IPS DF 4.7 (cell line): Measurements from ENCODE around the gene HARS1.
"Not testable (repeated sequence)": the region's sequence is repeated elsewhere in the genome, so short reads cannot be mapped to it uniquely, and the experiment has no call there.

Experiments
- DNase-seq: peaks from one replicate; pipeline ENCODE4 v3.0.0-alpha.2; 2013; ENCODE audit warnings: low spot score; ENCODE audit errors: extremely low read depth

Gene HARS1, protein sequence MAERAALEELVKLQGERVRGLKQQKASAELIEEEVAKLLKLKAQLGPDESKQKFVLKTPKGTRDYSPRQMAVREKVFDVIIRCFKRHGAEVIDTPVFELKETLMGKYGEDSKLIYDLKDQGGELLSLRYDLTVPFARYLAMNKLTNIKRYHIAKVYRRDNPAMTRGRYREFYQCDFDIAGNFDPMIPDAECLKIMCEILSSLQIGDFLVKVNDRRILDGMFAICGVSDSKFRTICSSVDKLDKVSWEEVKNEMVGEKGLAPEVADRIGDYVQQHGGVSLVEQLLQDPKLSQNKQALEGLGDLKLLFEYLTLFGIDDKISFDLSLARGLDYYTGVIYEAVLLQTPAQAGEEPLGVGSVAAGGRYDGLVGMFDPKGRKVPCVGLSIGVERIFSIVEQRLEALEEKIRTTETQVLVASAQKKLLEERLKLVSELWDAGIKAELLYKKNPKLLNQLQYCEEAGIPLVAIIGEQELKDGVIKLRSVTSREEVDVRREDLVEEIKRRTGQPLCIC

DNA sequence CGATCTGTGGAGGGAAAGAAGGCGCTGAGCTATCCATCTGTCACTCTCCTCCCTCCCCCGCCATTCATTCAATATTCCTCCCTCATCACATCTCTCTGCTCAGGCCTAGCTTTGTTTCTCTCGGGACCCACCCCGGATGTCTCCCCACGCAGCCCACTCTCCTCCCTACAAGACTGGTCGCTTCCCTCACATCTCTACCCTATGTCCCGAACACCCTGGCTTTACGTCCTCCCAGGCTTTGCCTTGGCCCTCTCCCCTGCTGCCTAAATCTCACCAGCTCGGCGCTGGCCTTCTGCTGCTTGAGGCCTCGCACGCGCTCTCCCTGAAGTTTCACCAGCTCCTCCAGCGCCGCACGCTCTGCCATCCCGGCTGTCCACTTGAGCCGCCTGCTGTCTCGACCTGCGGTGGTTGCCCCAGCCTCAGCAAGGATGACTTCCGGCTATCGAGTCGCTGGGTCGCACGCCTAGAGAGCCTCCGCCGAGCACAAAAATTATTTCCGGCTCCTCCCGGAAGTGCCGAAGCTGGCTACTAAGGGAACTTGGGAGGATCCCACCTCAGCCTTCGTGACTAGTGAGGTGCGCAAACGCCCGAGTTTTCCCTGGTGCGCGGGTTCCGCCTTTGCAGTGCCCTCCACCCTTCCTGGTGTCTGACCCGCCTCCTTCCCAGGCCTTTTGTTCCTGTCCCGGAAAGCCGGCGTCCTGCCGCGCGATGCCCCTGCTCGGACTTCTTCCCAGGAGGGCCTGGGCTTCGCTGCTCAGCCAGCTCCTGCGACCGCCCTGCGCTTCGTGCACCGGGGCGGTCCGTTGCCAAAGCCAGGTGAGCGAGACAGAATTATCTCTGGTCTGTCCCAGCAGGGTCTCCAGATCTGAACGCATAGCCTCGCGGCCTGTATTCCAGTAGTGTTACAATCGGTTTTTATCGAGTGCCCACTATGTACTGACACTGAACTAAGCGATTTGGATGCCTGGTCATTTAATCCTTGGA lies at the start of gene HARS1, which contains the start of gene HARS2:
Gene HARS1, minus strand, starts transcription at position 430 of the 984 bp plus-strand sequence. Its CDS starts 66 bp downstream, at position 364.
Gene HARS2, plus strand, starts transcription at position 515 of the 984 bp plus-strand sequence. Its CDS starts 194 bp downstream, at position 709.
- DNase-seq = peak; percentile 68

DNA sequence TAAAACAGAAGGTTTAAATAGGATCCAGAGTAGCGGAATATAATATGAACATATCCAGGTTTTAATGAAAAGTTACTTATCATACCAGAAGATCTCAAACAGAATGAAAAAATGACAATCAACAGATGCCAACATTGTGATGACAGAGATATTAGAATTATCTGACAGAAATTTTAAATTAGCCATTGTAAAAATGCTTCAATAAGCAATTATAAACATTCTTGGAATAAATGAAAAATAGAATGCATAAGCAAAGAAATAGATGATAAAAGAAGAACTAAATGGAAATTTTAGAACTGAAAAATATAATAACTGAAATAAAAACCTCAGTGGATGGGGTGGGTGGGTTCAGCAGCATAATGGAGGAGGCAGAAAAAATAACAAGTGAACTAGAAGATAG lies 46.3 kb upstream of the HARS1 start:
- no peak for DNase-seq

DNA sequence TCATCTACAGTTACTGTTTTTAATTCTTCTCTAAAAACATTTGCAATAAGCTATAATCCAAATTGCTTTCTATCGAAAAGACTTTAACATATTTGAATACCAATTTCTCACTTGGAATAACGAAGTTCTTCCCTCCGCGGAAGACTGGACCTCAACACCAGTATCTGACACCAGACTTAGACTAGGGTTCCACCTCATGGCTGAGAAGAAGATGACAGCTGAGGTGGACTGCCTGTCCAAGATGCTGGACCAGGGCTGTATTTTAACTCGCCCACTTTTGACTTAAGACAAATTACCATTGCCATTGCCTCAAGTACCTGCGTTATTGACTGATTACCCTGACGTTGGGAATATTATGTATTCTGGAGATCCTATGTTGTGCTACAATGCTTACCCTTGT lies 43.2 kb upstream of the HARS1 start:
- DNase-seq = no peak

DNA sequence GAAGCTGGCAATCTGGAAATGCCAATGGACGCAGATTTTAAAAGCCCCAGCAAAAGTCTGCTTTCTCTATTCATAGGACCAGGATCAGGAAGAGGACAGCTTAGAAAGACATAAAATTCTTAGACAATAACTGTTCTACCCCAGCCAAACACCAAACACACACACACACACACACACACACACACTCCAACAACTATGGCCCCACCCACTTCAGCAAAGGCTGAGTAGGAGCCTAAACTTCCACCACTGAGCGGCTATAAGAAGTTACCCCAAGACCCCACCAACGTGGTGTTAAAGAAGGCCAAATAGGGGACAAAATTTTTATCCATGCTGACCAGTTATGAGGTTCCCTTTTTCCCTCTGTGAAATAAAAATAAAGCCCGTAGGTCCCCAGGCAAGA lies 41.9 kb upstream of the HARS1 start:
- DNase-seq = no peak

DNA sequence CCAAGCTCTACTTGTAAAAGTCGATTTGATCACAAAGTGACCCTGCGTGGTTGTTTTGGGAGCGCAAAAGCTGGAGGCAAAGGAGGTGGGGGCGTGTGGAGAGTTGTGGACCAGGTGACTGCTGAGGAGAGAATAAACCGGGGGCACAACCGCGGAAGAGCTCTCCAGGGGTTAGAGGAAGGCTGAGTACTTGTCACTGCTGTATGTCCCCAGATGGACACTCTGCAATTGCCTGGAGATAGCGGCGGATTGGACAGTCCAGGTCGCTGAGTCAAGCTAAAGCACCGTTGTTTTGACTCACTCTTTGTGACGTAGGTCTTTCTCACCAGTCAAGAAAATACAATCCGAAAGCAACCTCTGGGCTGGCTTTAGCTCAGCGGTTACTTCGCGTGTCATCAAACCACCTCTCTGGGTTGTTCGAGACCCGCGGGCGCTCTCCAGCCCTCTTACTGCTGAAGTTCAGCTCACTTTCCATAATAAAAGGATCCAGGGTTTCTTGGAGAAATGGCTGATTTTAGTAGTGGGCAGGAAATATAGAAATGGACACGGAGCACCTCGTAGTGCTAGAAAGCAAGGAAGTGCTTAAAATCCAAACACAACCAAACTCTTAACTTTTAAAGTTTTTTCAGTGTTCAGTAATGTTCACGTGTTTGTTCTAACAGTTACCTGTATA lies 34.8 kb upstream of the HARS1 start:
- DNase-seq = peak; percentile 51

DNA sequence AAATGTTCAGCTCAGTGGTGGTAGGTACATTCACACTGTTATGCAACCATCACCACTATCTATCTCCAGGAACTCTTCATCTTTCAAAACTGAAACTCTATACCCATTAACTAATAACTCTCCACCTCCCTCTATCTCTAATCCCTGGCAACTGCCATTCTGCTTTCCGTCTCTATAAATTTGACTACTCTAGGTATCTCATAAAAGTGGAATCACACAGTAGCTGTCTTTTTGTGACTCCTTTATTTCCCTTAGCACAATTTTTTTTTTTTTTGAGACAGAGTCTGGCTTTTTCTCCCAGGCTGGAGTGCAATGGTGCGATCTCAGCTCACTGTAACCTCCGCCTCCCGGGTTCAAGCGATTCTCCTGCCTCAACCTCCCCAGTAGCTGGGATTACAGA lies 30.2 kb upstream of the HARS1 start:
- not testable (repeated sequence) for DNase-seq

DNA sequence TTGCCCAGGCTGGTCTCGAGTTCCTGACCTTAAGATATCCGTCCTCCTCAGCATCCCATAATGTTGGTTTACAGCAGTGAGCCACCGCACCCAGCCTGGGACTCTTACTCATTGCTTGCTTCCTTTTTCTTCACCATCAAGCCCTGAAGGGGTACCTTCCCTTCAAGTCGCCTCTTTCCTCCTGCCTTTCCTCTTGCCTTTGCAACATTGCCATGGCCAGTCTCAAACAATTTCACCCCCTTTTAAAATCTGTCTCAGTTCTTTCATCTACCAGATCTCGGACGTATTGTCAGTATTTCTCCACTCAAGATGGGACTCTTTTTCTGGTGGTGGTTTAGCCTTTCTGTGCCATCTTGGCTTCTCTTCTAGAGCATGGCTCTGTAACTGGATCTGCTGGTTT lies 29.6 kb upstream of the HARS1 start:
- DNase-seq = not testable (repeated sequence)

DNA sequence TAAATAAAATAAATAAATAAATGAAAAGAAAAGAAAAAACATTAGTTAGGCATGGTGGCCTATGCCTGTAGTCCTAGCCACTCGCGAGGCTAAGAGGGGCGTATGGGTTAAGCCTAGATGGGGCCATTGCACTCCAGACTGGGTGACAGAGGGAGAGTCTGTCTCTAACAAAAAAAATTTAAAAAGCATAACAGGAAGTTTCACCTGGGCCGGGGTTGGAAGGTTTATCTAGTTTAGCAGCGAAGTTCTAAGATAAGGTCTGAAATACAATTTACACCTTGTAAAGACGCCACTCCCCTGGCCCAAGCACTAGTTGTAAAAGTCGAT lies 27.1 kb upstream of the HARS1 start:
- no peak for DNase-seq

DNA sequence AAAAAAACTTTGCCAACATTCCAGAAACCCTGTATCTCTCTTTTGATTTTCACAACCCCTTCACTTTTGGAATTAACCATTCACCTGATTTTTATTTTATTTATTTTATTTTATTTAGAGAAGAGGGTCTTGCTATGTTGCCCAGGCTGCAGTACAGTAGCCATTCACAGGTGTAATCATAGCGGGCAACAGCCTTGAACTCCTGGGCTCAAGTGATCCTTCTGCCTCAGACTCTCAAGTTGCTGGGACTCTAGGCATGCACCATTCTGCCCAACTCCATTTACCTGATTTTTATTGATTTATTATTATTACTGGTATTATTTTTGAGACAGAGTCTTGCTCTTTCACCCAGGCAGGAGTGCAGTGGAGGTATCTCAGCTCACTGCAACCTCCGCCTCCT lies 25.1 kb upstream of the HARS1 start:
- not testable (repeated sequence) for DNase-seq

DNA sequence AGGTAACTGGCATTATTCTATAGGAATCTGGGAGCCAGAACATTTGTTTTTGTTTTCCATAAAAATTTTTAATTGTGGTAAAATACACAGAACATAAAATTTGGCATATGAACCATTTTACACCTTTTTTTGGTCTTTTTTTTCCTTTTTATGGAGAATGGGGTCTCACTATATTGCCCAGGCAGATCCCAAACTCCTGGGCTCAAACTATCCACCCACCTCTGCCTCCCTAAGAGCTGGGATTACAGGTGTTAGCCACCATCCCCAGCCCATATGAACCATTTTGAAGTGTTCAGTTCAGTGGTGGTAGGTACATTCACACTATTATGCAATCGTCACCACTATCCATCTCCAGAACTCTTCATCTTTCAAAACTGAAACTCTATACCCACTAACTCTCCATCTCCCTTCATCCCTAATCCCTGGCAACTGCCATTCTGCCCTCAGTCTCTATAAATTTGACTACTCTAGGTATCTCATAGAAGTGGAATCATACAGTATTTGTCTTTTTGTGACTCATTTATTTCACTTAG lies 22.5 kb upstream of the HARS1 start:
- DNase-seq = no peak

DNA sequence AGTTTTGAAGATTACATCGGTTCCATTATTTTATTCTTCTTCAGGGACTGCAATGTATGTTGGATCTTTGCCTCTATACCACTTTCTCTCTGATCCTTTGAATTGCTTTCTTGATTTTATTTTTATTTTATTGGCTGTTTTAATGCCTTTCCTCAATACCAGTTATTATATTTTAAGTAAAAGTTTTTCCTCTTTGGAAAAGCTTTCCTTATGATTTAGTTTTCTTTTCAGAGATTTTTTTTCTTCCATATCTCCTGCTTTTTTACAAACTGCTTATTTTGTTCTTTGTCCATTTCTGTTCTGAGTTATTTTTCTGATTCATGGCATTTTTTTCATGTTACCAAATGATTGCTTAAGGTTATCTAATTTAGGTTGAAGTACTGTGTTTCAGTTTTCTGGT lies 20.6 kb upstream of the HARS1 start:
- DNase-seq = no peak

DNA sequence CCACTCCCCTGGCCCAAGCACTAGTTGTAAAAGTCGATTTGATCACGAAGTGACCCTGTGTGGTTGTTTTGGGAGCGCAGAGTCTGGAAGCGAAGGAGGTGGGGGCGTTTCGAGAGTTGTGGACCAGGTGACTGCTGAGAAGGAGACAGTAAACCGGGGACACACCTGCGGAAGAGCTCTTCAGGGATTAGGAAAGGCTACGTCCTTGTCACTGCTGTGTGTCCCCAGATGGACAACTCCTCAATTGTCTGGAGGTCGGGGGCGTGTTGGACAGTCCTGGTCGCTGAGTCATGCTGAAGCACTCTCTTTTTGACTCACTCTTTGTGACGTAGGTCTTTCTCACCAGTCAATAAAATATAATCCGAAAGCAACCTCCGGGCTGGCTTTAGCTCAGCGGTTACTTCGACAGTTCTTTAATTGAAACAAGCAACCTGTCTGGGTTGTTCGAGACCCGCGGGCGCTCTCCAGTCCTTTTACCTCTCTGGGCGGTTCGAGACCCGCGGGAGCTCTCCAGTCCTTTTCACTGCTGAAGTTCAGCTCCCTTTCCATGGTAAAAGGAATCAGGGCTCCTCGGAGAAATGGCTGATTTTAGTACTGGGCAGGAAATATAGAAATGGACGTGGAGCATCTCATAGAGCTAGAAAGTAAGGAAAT lies 19.9 kb upstream of the HARS1 start:
- DNase-seq = no peak

DNA sequence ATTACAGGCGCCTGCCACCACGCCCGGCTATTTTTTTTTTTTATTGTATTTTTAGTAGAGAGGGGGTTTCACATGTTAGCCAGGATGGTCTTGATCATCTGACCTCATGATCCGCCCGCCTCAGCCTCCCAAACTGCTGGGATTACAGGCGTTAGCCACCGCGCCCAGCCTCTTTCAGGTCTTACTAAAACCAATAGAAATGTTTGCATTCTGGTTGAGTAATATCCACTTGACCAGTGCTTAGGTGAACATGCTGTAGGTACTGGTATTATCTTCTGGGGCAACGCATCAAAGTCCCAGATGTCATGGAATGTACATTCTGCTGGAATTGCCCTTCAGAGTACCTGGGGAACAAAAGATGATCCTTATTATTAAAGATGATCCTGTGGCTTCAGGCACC lies 17.6 kb upstream of the HARS1 start:
- not testable (repeated sequence) for DNase-seq

DNA sequence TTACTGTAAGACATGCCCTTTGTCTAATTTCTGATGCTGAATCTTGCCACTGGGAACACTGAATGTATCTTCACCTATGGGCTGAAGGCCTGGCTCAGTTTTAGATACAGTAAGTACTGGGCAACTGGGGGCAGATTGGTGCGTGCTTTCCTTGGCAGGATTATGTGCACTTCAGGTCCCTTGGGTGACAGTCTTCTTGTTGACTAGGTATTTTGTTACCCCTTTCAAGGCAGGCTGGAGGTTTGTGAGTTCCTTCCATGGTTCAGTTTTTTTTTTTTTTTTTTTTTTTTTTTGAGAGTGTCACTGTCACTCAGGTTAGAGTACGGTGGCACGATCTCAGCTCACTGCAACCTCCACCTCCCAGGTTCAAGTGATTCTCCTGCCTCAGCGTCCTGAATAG lies 16.6 kb upstream of the HARS1 start:
- DNase-seq = no peak

DNA sequence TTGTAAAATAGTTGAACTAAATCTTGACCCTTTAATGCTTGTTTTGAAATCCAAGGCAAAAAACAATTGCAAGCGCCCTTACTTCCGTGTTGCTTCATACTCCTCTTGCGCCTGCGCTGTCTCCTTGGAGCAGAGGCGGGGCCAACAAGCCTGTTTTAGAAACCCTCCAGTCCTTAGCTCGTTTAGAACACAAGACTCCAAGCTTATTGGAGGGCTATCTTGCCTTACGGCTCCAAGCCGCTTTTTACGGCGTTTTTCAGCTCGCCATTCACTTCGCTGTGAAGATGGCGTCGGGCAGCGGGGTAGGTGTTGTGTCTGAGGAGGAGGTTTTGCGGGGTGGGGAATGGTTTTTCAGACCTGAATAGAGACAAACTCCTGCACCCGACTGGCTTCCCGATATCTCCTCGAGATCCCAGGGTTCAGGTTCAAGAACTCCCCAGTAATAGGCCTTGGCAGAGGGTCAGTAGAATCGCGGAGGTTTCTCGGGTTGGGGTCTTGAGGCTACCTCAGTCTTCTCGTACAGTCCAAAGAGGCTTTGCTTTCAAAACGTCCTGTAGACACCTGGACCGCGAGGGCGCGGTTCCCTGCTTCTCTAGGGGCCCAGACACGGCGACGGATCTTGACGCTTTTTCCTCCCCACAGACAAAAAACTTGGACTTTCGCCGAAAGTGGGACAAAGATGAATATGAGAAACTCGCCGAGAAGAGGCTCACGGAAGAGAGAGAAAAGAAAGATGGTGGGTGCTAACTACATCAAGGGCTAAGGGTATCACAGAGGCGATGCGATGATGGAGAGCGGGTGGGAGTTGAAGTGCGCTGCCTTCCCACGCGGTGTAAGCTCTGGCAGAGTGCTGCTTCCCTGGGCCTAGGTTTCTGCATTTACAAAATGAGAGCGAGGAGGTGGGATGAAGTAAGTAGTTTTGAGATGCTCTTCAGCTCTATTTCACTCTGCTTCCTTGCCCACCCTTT lies 9.3 kb upstream of the HARS1 start, which contains the start of gene ZMAT2:
Gene ZMAT2, plus strand, starts transcription at position 271 of the 968 bp plus-strand sequence. Its CDS starts 14 bp downstream, at position 285.
- peak; percentile 88 for DNase-seq

DNA sequence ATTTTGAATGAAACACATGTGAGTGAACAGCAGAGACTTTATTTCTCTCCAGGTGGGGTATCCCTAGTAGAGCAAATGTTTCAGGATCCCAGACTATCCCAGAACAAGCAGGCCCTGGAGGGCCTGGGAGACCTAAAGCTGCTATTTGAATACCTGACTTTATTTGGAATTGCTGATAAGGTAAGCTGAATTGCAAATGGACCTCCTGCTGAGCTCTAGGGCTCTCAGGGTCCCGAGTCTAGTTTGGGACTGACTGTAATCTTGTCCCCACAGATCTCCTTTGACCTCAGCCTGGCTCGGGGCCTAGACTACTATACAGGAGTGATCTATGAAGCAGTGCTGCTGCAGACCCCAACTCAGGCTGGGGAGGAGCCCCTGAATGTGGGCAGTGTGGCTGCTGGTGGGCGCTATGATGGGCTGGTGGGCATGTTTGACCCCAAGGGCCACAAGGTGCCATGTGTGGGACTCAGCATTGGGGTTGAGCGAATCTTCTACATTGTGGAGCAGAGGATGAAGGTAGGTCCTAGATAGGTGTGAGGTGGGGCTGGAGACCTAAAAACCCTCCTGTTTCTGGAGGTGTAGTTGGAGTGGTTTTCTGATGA lies 5.8 kb upstream of the HARS1 start:
- DNase-seq = no peak

DNA sequence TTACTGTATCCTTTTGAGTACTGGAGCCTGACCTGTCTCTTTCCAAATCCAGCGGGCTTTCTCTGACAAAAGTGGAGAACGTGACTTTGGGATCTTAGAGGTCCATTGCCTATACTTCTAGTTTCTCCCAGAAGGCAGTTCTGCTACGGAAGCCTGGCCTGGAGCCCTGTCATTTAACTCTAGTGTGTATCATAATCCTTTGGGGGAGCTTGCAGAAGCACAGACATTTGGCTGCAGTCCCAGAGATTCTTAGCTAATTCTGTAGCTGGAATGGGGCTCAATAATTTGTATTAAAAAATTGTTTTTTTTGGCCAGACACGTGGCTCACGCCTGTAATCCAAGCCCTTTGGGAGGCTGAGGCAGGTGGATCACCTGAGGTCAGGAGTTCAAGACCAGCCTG lies 3.1 kb upstream of the HARS1 start:
- DNase-seq = no peak

DNA sequence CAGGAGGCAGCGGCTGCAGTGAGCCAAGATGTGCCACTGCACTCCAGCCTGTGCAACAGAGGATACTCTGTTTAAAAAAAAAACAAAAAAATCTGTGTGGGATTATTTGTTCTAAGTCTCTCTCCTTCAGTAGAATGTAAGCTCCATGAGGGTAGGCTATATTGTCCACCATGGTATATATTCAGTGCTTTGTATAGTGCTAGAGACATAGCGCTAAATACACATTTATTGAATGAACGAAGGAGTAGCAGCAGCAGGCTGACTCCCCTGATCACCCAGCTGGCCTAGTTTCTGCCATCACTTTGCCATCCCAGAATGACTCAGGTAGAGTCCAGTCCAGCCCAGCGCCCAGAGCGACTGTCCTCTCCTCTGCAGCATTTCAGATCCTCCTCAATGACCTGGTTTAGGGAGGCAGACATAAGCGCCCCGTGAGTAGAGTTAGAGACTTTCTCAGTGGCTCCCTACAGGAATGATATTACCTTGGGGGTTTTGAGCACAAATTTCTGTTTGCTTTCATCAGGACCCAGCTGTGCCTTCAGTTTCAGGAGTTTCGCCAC lies 716 bp downstream of the HARS1 start:
- DNase-seq = no peak

DNA sequence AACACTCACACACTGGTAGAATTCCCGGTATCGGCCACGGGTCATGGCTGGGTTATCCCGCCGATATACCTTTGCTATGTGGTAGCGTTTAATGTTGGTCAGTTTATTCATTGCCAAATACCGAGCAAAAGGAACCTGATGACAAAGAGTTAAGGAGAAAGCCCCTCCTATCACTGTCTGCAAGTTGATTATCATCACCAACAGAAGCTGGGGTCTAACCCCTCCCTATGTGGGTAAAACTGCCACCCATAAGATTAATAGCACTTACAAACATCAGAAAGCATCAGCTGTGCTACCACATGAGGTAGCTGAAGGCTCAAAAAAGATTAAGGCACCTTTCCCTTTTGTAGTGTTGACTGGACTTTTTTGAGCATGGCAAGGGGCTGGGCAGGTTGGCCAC lies 12.2 kb downstream of the HARS1 start:
- no peak for DNase-seq
